ENCODE measurements around the gene NAIF1. TPM values are rescaled to one million over a fixed set of nuclear protein-coding genes. Genes with fewer than 3 reads are reported as not detected.
A peak's percentile ranks its signal among the peaks of the same experiment; 100 is the strongest.

NAIF1 gene
- total RNA-seq, 2 experiments from 2014 or later = 12.0 to 14.1 TPM

DNA sequence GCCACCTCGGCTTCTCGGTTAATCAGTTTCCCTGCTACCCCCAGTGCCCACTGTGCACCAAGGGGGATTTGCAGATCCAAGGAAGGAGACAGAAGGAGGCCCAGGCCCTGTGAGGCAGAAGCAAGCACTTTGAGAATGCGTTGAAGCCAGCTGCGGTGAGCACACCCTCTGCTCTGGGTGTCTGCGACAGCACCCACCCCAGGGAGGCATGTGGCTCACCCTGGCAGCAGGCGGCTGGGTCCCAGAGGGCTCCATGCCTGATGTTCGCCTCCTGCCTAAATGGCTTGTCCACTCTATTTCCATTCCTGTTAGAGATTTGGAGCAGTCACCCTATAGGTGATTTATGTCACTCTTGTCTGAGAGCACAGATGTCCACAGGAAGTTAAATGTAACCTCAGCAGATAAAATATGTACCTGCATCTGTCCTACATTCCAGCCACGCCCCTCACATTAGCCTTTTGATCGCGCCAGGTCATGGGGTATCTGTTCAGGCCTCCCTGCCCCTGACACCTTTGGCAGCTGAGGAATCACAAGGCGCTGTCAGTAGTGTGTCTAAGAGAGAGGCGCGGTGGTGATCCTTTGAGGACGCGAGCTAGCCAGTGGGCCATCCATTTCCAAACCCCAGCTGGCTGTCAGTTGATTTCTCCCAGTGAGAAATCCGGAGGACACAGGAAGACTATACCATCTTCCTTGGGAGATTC is 32.3 kb upstream of the NAIF1 start:
- Mint-ChIP-seq H3K27ac (peak overlapping the region; percentile 58), H3K36me3 (ENCODE audit: low read depth) (peaks cover 36% of the 10 kb centered on the region), H3K4me3 (no peak overlapping the region), H3K9me3 (no peaks in the 10 kb centered on the region), H3K4me1 (peaks cover 77% of the 10 kb centered on the region), H3K27me3 (no peaks in the 10 kb centered on the region)
- DNase-seq = no peak
- ChIA-PET CTCF (interaction anchor here (0.6 to 1.7 kb wide), 5 partner anchors 11 to 156 kb away, joined by 3 to 5 read pairs (median 4); no protein-coding TSS in a partner anchor), POLR2A (interaction anchor here (0.8 to 1.4 kb wide), 2 partner anchors 9 to 156 kb away, joined by 4 read pairs; no protein-coding TSS in a partner anchor)

DNA sequence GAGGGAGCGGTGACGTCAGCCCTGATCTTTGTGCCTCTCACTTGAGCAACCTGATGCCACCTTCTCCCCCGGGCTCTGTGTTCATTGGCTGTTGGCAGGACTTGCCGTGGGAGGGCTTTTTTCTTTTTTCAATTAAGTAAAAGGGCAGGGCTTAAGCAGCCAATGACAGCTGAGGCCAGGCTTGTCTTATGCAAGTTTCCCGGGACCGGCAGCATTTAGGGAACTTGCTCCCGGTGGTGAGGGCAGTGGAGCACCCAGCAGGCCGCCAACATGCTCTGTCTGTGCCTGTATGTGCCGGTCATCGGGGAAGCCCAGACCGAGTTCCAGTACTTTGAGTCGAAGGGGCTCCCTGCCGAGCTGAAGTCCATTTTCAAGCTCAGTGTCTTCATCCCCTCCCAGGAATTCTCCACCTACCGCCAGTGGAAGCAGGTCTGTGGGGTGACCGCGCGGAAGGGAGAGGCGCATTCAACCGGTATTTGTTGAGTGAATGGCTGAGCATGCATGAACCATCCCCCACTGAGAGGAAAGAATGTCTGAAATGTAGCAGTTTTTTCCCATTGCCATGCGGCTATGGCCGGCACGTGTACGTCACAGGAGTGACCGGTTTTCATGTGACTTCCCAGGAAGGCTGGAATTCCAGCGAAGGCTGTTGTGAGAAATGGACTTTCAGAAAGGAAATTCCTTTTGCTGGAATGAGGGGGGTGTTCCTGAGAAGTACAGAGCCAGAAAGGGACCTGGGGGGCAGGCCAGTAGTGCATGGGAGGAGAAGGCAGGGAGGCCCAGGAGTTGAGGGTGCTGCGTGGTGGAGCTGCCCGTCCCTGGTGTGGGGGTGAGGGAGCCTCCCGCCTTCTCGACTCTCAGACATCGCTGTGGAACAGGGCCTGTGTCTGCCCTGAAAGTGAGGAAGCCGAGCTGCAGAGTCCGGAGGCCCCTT is 31.4 kb upstream of the NAIF1 start:
- no peak for DNase-seq
- peaks cover 78% of the 10 kb centered on the region for H3K4me1 Mint-ChIP-seq
- POLR2A ChIA-PET = interaction anchor here (1.3 to 1.4 kb wide), 2 partner anchors 10 to 11 kb away, joined by 3 to 4 read pairs; no protein-coding TSS in a partner anchor
- no peaks in the 10 kb centered on the region for H3K27me3 Mint-ChIP-seq
- H3K9me3 Mint-ChIP-seq = no peaks in the 10 kb centered on the region
- H3K27ac Mint-ChIP-seq = peak overlapping the region; percentile 58
- H3K4me3 Mint-ChIP-seq = no peak overlapping the region
- CTCF ChIA-PET = interaction anchor here (0.6 to 1.7 kb wide), 6 partner anchors 16 to 156 kb away, joined by 3 to 6 read pairs (median 4); no protein-coding TSS in a partner anchor
- H3K36me3 Mint-ChIP-seq (ENCODE audit: low read depth) = peaks cover 31% of the 10 kb centered on the region

GRCh38 chr9:128097543-128098296 is 30.6 kb upstream of the NAIF1 start:
- Mint-ChIP-seq H3K4me3 (no peak overlapping the region), H3K4me1 (peaks cover 78% of the 10 kb centered on the region), H3K27ac (no peak overlapping the region), H3K9me3 (no peaks in the 10 kb centered on the region), H3K27me3 (no peaks in the 10 kb centered on the region), H3K36me3 (ENCODE audit: low read depth) (peaks cover 27% of the 10 kb centered on the region)
- CTCF ChIA-PET = interaction anchor here (1.0 to 1.6 kb wide), 3 partner anchors 15 to 20 kb away, joined by 3 to 6 read pairs (median 3); no protein-coding TSS in a partner anchor
- POLR2A ChIA-PET = interaction anchor here (1.3 kb wide), 1 partner anchor 10 kb away, joined by 3 read pairs; no protein-coding TSS in a partner anchor
- DNase-seq = no peak

DNA sequence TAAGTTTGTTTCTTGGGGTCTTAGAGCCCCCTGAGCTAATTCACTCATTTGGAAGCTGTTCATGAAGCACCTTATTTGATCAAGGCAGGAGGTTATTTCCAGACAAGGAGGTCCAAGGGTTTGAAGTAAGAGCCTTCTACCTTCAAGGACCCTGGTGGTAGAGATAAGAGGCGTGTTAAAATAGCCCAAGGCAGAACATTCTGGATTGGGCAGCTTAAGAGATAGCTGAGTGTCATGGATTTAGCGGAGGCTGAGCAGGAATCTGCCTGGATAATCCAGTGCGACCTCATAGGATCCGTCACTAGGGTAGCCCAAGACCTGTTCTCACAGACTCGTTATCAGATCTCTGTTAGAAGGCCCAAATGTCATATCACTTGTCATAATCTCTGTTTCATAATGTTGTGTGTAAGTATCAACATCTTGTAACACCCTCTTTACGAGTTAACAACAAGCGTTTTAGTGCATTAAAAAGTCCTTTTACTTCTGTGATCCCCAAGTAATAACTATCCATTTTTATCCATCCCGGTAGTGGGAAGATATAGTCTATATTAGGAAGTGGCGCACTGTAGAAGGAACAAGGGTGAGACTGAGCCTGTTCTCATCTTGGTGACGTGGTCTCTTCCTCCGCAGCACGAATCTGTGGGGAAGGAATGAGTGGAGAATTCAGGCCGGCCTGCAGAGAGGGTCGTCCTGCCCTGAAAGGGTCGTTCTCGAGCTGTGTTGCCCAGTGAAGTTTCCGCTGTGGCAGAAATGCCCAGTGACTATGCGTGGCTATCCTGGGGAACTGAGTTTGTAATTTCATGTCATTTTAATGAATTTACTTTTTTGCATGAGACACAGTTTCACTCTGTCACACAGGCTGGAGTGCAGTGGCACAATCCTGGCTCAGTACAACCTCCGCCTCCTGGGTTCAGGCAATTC is 29.8 kb upstream of the NAIF1 start:
- Mint-ChIP-seq H3K27me3 (no peaks in the 10 kb centered on the region), H3K4me3 (no peak overlapping the region), H3K36me3 (ENCODE audit: low read depth) (peaks cover 19% of the 10 kb centered on the region), H3K9me3 (no peaks in the 10 kb centered on the region), H3K4me1 (peaks cover 78% of the 10 kb centered on the region), H3K27ac (no peak overlapping the region)
- CTCF ChIA-PET = interaction anchor here (1.0 to 1.6 kb wide), 3 partner anchors 14 to 21 kb away, joined by 3 to 6 read pairs (median 3); no protein-coding TSS in a partner anchor
- DNase-seq = no peak
- POLR2A ChIA-PET = interaction anchor here (1.3 kb wide), 1 partner anchor 9 kb away, joined by 3 read pairs; no protein-coding TSS in a partner anchor

DNA sequence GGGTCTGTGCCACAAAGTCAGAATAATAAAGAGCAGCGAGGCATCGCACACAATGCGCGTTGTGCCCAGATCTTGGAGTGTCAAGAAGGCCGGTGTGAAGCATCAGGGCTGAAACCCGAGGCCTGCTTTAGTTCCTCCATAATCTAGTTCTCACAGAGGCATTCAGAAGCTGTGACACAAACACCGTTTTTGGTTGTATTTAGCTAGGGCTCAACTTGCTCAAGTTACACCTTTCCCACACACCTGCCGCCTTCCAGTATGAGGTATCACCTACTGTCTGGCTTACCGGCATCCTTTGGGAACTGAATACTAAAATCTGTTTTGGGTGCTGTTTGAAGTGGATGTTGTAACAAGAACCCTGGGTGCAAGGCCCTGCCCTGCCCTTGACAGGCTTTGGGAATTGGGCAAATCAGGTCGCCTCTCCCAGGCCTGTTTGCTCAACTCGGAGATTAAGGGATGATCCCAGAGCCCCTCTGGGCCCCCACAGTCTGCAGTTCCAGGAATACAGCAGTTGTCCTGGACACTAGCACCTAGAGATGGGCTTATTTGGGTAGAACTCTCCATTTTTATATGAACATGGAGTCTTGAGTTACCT is 27.9 kb upstream of the NAIF1 start:
- H3K27me3 Mint-ChIP-seq = no peaks in the 10 kb centered on the region
- peaks cover 17% of the 10 kb centered on the region for H3K36me3 Mint-ChIP-seq (ENCODE audit: low read depth)
- no peak for DNase-seq
- no peak overlapping the region for H3K4me3 Mint-ChIP-seq
- peak overlapping the region; percentile 83 for H3K27ac Mint-ChIP-seq
- CTCF ChIA-PET = interaction anchor here (1.2 to 1.7 kb wide), 5 partner anchors 10 to 153 kb away, joined by 3 to 4 read pairs (median 4); no protein-coding TSS in a partner anchor
- POLR2A ChIA-PET = interaction anchor here (0.8 to 3.3 kb wide), 12 partner anchors 7 to 140 kb away, joined by 3 to 11 read pairs (median 4); partner anchors contain the start of genes NAIF1 and SLC25A25
- peaks cover 77% of the 10 kb centered on the region for H3K4me1 Mint-ChIP-seq
- no peaks in the 10 kb centered on the region for H3K9me3 Mint-ChIP-seq

DNA sequence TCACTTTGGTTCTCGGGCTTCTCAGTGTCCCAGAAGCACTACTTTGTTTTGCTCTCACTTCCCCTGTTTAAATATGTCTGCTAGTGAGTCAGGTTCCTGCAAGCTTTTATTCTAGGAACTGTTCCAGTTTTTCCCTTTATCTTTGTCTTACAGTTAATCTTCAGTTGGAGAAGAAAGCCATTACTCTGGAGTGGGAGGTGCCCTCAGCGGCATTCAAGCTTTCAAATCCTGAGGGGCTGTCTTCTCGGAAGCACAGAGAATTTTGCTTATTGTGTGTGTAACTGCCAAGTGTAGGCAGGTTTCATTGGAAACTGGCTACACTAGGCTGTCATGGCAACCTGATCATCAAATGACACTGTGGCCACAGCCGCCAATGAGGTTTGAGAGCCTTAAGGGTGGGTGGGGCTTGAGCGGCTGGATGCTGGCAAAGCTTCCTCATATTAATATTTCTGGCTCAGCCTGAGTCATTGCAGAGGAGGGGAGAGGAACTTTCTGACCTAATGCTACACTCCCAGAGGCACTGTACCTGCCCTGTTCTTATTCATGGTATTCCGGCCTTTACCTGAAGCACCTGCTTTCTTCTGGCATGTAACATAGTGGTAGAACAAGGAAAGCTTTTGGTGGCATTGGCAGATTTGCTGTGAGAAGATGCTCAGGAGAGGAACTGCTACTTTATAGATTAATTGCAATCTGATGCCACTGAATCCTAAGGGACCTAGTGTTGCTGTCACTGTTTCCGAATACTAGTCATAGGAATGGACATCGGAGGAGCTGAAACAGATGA is 27.2 kb upstream of the NAIF1 start:
- peak; percentile 82 for DNase-seq
- Mint-ChIP-seq H3K9me3 (no peaks in the 10 kb centered on the region), H3K4me3 (peak overlapping the region; percentile 33), H3K4me1 (peaks cover 73% of the 10 kb centered on the region), H3K27ac (peak overlapping the region; percentile 83), H3K27me3 (no peaks in the 10 kb centered on the region), H3K36me3 (ENCODE audit: low read depth) (peaks cover 20% of the 10 kb centered on the region)
- POLR2A ChIA-PET = interaction anchor here (0.7 to 3.3 kb wide), 14 partner anchors 8 to 139 kb away, joined by 3 to 11 read pairs (median 3); partner anchors contain the start of genes NAIF1 and SLC25A25
- CTCF ChIA-PET = interaction anchor here (1.0 to 2.6 kb wide), 9 partner anchors 9 to 152 kb away, joined by 3 to 8 read pairs (median 4); no protein-coding TSS in a partner anchor

DNA sequence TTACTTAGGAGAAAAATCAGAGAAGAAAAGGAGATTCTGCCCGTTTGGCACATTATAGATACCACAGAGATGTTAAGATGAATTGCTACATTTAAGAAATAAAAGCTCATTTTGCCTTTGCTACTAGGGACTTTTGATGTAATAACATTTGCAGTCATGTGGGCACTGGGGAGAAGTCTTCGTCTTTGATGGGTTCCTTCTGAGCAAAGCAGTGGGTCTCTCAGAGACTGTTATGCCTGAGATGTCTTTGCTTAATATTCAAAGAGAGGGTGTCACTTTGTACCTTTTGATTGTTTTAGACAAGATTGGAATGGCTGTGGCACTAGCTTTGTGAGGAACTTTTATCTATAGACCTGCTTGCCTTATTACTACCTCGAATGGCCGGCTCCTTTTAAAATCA is 25.9 kb upstream of the NAIF1 start:
- Mint-ChIP-seq H3K36me3 (ENCODE audit: low read depth) (peaks cover 20% of the 10 kb centered on the region), H3K27me3 (no peaks in the 10 kb centered on the region), H3K9me3 (no peaks in the 10 kb centered on the region), H3K27ac (peak overlapping the region; percentile 83), H3K4me1 (peaks cover 67% of the 10 kb centered on the region), H3K4me3 (no peak overlapping the region)
- POLR2A ChIA-PET = interaction anchor here (0.5 to 3.3 kb wide), 7 partner anchors 8 to 336 kb away, joined by 3 to 9 read pairs (median 5); no protein-coding TSS in a partner anchor
- no peak for DNase-seq
- CTCF ChIA-PET = interaction anchor here (0.6 to 2.6 kb wide), 12 partner anchors 8 to 434 kb away, joined by 3 to 8 read pairs (median 4); partner anchors contain the start of gene CDK9

DNA sequence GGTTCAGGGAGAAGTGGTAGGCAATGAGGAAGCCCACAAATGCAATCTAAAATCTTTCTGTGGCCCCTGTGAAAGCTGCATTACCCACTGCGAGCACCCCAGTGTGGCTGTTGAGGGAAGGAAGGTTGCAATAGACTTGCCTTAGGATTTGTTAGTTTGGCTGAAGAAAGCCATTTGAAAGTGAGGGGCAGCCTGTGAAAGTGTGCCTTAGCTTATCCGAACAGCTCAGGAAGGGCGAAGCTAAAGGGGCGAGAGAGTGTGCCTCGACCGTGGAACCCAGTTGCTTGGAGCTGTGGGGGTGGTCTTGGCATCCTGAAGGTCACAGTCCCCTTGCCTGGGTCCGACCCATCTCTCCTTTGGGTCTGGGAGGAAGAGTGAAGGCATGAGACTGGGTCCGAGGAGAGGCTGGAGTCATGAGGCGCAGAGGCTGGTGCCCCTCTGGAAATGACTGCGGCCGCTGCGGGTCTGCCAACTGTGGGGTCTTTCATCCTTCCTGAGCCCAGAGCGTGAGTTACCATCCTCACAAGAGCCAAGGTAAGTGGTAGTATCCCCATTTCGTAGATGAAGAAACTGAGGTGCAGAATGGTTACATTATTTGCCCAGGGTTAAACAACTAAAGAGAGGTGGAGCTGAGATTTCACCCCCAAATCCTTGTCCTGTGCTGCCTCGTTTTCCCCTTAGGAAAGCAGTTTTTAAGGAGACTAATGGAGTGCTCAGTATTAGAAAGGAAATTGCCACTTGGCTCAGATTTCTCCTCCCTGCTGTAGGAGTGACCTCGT is 25.3 kb upstream of the NAIF1 start:
- no peak for DNase-seq
- Mint-ChIP-seq H3K4me1 (peaks cover 69% of the 10 kb centered on the region), H3K27me3 (no peaks in the 10 kb centered on the region), H3K9me3 (no peaks in the 10 kb centered on the region), H3K4me3 (no peak overlapping the region), H3K27ac (peak overlapping the region; percentile 83), H3K36me3 (ENCODE audit: low read depth) (peaks cover 26% of the 10 kb centered on the region)
- ChIA-PET POLR2A (interaction anchor here (1.1 to 3.3 kb wide), 6 partner anchors 8 to 194 kb away, joined by 3 to 9 read pairs (median 6); no protein-coding TSS in a partner anchor), CTCF (interaction anchor here (0.6 to 2.6 kb wide), 14 partner anchors 8 to 433 kb away, joined by 3 to 9 read pairs (median 4); partner anchors contain the start of gene CDK9)

DNA sequence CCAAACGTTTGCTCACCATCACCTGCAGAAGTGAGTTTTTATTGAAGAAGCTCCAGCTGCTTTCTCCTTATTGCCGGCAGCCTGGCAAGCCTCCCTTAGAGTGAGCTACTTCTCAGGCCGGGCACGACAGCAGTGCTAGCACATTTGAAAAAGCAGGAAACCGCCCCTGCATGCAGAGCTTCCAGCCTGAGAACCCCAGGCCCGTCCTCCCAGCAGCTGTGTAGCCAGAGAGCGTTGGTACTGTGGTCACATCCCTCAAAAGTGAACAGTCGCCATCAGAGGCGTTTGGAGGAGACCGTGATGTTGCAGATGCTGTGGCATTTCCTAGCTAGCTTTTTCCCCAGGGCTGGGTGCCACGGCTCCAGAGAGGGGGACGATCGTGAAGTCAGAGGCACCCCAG is 24.5 kb upstream of the NAIF1 start:
- Mint-ChIP-seq H3K27me3 (no peaks in the 10 kb centered on the region), H3K4me3 (no peak overlapping the region), H3K4me1 (peaks cover 65% of the 10 kb centered on the region), H3K36me3 (ENCODE audit: low read depth) (peaks cover 28% of the 10 kb centered on the region), H3K9me3 (no peaks in the 10 kb centered on the region), H3K27ac (peak overlapping the region; percentile 47)
- ChIA-PET POLR2A (interaction anchor here (1.1 kb wide), 1 partner anchor 193 kb away, joined by 3 read pairs; no protein-coding TSS in a partner anchor), CTCF (interaction anchor here (0.6 to 1.8 kb wide), 2 partner anchors 13 to 150 kb away, joined by 3 to 9 read pairs; no protein-coding TSS in a partner anchor)
- DNase-seq = no peak

Data from activated CD4-positive, alpha-beta memory T cell treated with anti-CD3 and anti-CD28 coated beads, Interleukin-2, amount 10 ng/mL, durations not matched to agents 7 days and 5 days (primary cell).